CD4-positive, CD25-positive, alpha-beta regulatory T cell (primary cell): Measurements from ENCODE around the gene LIMK2. TPM values are rescaled to one million over a fixed set of nuclear protein-coding genes. Genes with fewer than 3 reads are reported as not detected.

ENCODE experiments used
- ATAC-seq, 2 donors: fragments of 150-1000 bp; cut with Tn5 transposase; one replicate each; pipeline ENCODE4 v1.10.0; 2021; ENCODE audit warnings: low read depth in 2 of 2, moderate number of reproducible peaks in 2 of 2, moderate library complexity in 1 of 2
- DNase-seq, 3 donors: peaks; one replicate each; pipeline versions ENCODE4 v3.0.0 to v3.0.0-alpha.2; 2012 to 2022; ENCODE audit warnings: mixed read lengths in 1 of 3
- H3K27ac ChIP-seq: one replicate; pipeline ENCODE4 v1.7.0; 2013; ENCODE audit warnings: mild to moderate bottlenecking, low read length; ENCODE audit not compliant: insufficient read depth, poor library complexity, severe bottlenecking
- H3K27me3 ChIP-seq: one replicate; pipeline ENCODE4 v1.7.0; 2013; ENCODE audit warnings: low read length; ENCODE audit not compliant: control insufficient read depth, insufficient read depth
- H3K36me3 ChIP-seq: one replicate; pipeline ENCODE4 v1.7.0; 2013; ENCODE audit warnings: mild to moderate bottlenecking, low read length, moderate library complexity; ENCODE audit not compliant: control insufficient read depth, insufficient read depth
- H3K4me1 ChIP-seq: 2 replicates; pipeline ENCODE4 v1.7.0; 2013; ENCODE audit warnings: mild to moderate bottlenecking, low read length; ENCODE audit not compliant: insufficient read depth, control insufficient read depth, poor library complexity, severe bottlenecking
- H3K4me3 ChIP-seq: one replicate; pipeline ENCODE4 v1.7.0; 2013; ENCODE audit warnings: low read depth, mild to moderate bottlenecking, low read length, moderate library complexity
- H3K9me3 ChIP-seq, 2 experiments: 1 replicate in 1 of 2; 2 replicates in 1 of 2; pipeline ENCODE4 v1.7.0; 2013; ENCODE audit warnings: low read length in 2 of 2, mild to moderate bottlenecking in 1 of 2, moderate library complexity in 1 of 2; ENCODE audit not compliant: control insufficient read depth in 2 of 2
- H3K27ac Mint-ChIP-seq, 3 donors: one replicate each; pipeline ENCODE4 v1.8.0; 2020 to 2022; ENCODE audit warnings: mild to moderate bottlenecking in 3 of 3, mixed read lengths in 3 of 3, moderate library complexity in 2 of 3
- H3K27me3 Mint-ChIP-seq: one replicate; pipeline ENCODE4 v1.8.0; 2022; ENCODE audit warnings: mild to moderate bottlenecking, mixed read lengths
- H3K36me3 Mint-ChIP-seq: one replicate; pipeline ENCODE4 v1.8.0; 2020; ENCODE audit warnings: mixed read lengths
- H3K4me1 Mint-ChIP-seq, 4 donors: one replicate each; pipeline ENCODE4 v1.8.0; 2020 to 2022; ENCODE audit warnings: mixed read lengths in 4 of 4, mild to moderate bottlenecking in 1 of 4
- H3K4me3 Mint-ChIP-seq, 4 donors: one replicate each; pipeline ENCODE4 v1.8.0; 2020 to 2022; ENCODE audit warnings: mild to moderate bottlenecking in 4 of 4, mixed read lengths in 4 of 4, moderate library complexity in 3 of 4
- H3K9me3 Mint-ChIP-seq, 7 donors: one replicate each; pipeline ENCODE4 v1.8.0; 2020 to 2022; ENCODE audit warnings: mixed read lengths in 7 of 7, mild to moderate bottlenecking in 3 of 7, moderate library complexity in 2 of 7
- polyA plus RNA-seq, 4 donors: library from polyadenylated mRNA; unstranded; fragments of 300-500 nt; fragmentation: Illumina TruSeq; gene quantifications; one replicate each; pipeline ENCODE4 v1.2.3, GENCODE V29; 2021
- total RNA-seq: library from RNA; stranded (reverse); gene quantifications from one replicate; pipeline ENCODE4 v1.2.3, GENCODE V29; 2022

The LIMK2 gene
- total and polyA plus RNA-seq, 5 donors from 2014 or later: 22.4 to 42.4 (median 26.5) TPM

GRCh38 chr22:31278151-31278621, 66.1 kb downstream of the LIMK2 start:
- peaks cover 58% of the 10 kb centered on the region for H3K36me3 Mint-ChIP-seq
- H3K4me1 ChIP-seq: peaks cover 76% of the 10 kb centered on the region
- H3K4me3 Mint-ChIP-seq: peak overlapping the region; percentile 65 to 95 (median 87)
- ATAC-seq: no peak
- H3K4me1 Mint-ChIP-seq: peaks cover 24 to 96% (median 64%) of the 10 kb centered on the region in 4 donors
- peak overlapping the region; percentile 72 for H3K4me3 ChIP-seq
- H3K9me3 ChIP-seq: no peaks in the 10 kb centered on the region
- H3K36me3 ChIP-seq: peaks cover 56% of the 10 kb centered on the region
- H3K27ac Mint-ChIP-seq: peak overlapping the region; percentile 99
- H3K9me3 Mint-ChIP-seq: peaks cover 0 to 1% (median 0%) of the 10 kb centered on the region in 7 donors
- H3K27ac ChIP-seq: peak overlapping the region; percentile 80
- DNase-seq: peak in 2 of 3 donors; percentile 48 to 66
- no peaks in the 10 kb centered on the region for H3K27me3 ChIP-seq
- H3K27me3 Mint-ChIP-seq: no peaks in the 10 kb centered on the region

DNA sequence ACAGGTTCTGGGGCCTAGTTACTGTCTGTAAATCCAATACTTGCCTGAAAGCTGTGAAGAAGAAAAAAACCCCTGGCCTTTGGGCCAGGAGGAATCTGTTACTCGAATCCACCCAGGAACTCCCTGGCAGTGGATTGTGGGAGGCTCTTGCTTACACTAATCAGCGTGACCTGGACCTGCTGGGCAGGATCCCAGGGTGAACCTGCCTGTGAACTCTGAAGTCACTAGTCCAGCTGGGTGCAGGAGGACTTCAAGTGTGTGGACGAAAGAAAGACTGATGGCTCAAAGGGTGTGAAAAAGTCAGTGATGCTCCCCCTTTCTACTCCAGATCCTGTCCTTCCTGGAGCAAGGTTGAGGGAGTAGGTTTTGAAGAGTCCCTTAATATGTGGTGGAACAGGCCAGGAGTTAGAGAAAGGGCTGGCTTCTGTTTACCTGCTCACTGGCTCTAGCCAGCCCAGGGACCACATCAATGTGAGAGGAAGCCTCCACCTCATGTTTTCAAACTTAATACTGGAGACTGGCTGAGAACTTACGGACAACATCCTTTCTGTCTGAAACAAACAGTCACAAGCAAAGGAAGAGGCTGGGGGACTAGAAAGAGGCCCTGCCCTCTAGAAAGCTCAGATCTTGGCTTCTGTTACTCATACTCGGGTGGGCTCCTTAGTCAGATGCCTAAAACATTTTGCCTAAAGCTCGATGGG, 66.7 kb downstream of the LIMK2 start:
- no peaks in the 10 kb centered on the region for H3K27me3 Mint-ChIP-seq
- H3K4me1 Mint-ChIP-seq: peaks cover 27 to 96% (median 63%) of the 10 kb centered on the region in 4 donors
- Histone ChIP-seq H3K36me3 (peaks cover 62% of the 10 kb centered on the region), H3K27ac (peak overlapping the region; percentile 80), H3K27me3 (no peaks in the 10 kb centered on the region), H3K9me3 (no peaks in the 10 kb centered on the region), H3K4me1 (peaks cover 81% of the 10 kb centered on the region), H3K4me3 (peak overlapping the region; percentile 72)
- peak; percentile 21 to 94 (median 81) for DNase-seq
- ATAC-seq: peak; percentile 87 to 88
- H3K36me3 Mint-ChIP-seq: peaks cover 64% of the 10 kb centered on the region
- H3K9me3 Mint-ChIP-seq: peaks cover 0 to 1% (median 0%) of the 10 kb centered on the region in 7 donors
- peak overlapping the region; percentile 99 for H3K27ac Mint-ChIP-seq
- peak overlapping the region; percentile 65 to 95 (median 87) for H3K4me3 Mint-ChIP-seq

DNA sequence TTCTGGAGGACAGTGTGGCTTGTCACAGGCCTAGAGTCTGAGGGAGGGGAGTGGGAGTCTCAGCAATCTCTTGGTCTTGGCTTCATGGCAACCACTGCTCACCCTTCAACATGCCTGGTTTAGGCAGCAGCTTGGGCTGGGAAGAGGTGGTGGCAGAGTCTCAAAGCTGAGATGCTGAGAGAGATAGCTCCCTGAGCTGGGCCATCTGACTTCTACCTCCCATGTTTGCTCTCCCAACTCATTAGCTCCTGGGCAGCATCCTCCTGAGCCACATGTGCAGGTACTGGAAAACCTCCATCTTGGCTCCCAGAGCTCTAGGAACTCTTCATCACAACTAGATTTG, 67.2 kb downstream of the LIMK2 start:
- H3K9me3 Mint-ChIP-seq: peaks cover 0 to 1% (median 0%) of the 10 kb centered on the region in 7 donors

DNA sequence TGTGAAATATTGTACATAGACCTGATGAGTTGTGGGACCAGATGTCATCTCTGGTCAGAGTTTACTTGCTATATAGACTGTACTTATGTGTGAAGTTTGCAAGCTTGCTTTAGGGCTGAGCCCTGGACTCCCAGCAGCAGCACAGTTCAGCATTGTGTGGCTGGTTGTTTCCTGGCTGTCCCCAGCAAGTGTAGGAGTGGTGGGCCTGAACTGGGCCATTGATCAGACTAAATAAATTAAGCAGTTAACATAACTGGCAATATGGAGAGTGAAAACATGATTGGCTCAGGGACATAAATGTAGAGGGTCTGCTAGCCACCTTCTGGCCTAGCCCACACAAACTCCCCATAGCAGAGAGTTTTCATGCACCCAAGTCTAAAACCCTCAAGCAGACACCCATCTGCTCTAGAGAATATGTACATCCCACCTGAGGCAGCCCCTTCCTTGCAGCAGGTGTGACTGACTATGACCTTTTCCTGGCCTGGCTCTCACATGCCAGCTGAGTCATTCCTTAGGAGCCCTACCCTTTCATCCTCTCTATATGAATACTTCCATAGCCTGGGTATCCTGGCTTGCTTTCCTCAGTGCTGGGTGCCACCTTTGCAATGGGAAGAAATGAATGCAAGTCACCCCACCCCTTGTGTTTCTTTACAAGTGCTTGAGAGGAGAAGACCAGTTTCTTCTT, 67.9 kb downstream of the LIMK2 start:
- peaks cover 66% of the 10 kb centered on the region for H3K36me3 Mint-ChIP-seq
- no peaks in the 10 kb centered on the region for H3K9me3 ChIP-seq
- peak overlapping the region; percentile 65 to 95 (median 87) for H3K4me3 Mint-ChIP-seq
- H3K9me3 Mint-ChIP-seq: peaks cover 0 to 1% (median 0%) of the 10 kb centered on the region in 7 donors
- H3K27me3 ChIP-seq: no peaks in the 10 kb centered on the region
- peak overlapping the region; percentile 99 for H3K27ac Mint-ChIP-seq
- H3K27ac ChIP-seq: peak overlapping the region; percentile 80
- H3K27me3 Mint-ChIP-seq: no peaks in the 10 kb centered on the region
- ATAC-seq (no peak), DNase-seq (peak in 1 of 3 donors; percentile 48)
- H3K36me3 ChIP-seq: peaks cover 66% of the 10 kb centered on the region
- peaks cover 92% of the 10 kb centered on the region for H3K4me1 ChIP-seq
- peaks cover 27 to 96% (median 65%) of the 10 kb centered on the region in 4 donors for H3K4me1 Mint-ChIP-seq
- H3K4me3 ChIP-seq: peak overlapping the region; percentile 72

More for the DNA sequence above, 67.2 kb downstream of the LIMK2 start:
- Mint-ChIP-seq H3K27ac (peak overlapping the region; percentile 99), H3K4me3 (peak overlapping the region; percentile 65 to 95 (median 87)), H3K4me1 (peaks cover 27 to 96% (median 64%) of the 10 kb centered on the region in 4 donors), H3K27me3 (no peaks in the 10 kb centered on the region), H3K36me3 (peaks cover 64% of the 10 kb centered on the region)
- no peaks in the 10 kb centered on the region for H3K9me3 ChIP-seq
- peak overlapping the region; percentile 72 for H3K4me3 ChIP-seq
- H3K36me3 ChIP-seq: peaks cover 64% of the 10 kb centered on the region
- peak overlapping the region; percentile 80 for H3K27ac ChIP-seq
- peaks cover 86% of the 10 kb centered on the region for H3K4me1 ChIP-seq
- no peaks in the 10 kb centered on the region for H3K27me3 ChIP-seq
- DNase-seq: no peak
- no peak for ATAC-seq

GRCh38 chr22:31281733-31282132, 69.6 kb downstream of the LIMK2 start:
- Mint-ChIP-seq H3K4me3 (peak overlapping the region; percentile 65 to 99 (median 80)), H3K36me3 (peaks cover 69% of the 10 kb centered on the region), H3K4me1 (peaks cover 34 to 100% (median 75%) of the 10 kb centered on the region in 4 donors), H3K27me3 (peaks cover 5% of the 10 kb centered on the region), H3K27ac (peak overlapping the region; percentile 99), H3K9me3 (peaks cover 0 to 1% (median 0%) of the 10 kb centered on the region in 7 donors)
- Histone ChIP-seq H3K4me3 (peak overlapping the region; percentile 24), H3K36me3 (peaks cover 70% of the 10 kb centered on the region), H3K27ac (peak overlapping the region; percentile 99), H3K4me1 (peaks cover 100% of the 10 kb centered on the region), H3K27me3 (no peaks in the 10 kb centered on the region), H3K9me3 (no peaks in the 10 kb centered on the region)
- ATAC-seq: no peak
- no peak for DNase-seq

- peak overlapping the region; percentile 89 to 99 (median 96) for H3K4me3 Mint-ChIP-seq
- Histone ChIP-seq H3K27me3 (no peaks in the 10 kb centered on the region), H3K4me1 (peaks cover 100% of the 10 kb centered on the region)
Measured at GRCh38 chr22:31282748-31283468, 70.8 kb downstream of the LIMK2 start.

More at GRCh38 chr22:31282748-31283468, 70.8 kb downstream of the LIMK2 start:
- peaks cover 5% of the 10 kb centered on the region for H3K27me3 Mint-ChIP-seq
- no peaks in the 10 kb centered on the region for H3K9me3 ChIP-seq
- ATAC-seq (no peak), DNase-seq (no peak)
- H3K27ac Mint-ChIP-seq: peak overlapping the region; percentile 94 to 99 (median 99)
- H3K4me3 ChIP-seq: peak overlapping the region; percentile 55
- H3K36me3 Mint-ChIP-seq: peaks cover 74% of the 10 kb centered on the region
- H3K27ac ChIP-seq: peak overlapping the region; percentile 99
- peaks cover 0 to 1% (median 0%) of the 10 kb centered on the region in 7 donors for H3K9me3 Mint-ChIP-seq
- peaks cover 75% of the 10 kb centered on the region for H3K36me3 ChIP-seq
- H3K4me1 Mint-ChIP-seq: peaks cover 34 to 100% (median 78%) of the 10 kb centered on the region in 4 donors
